Measurements from ENCODE around the gene GET4.

DNA sequence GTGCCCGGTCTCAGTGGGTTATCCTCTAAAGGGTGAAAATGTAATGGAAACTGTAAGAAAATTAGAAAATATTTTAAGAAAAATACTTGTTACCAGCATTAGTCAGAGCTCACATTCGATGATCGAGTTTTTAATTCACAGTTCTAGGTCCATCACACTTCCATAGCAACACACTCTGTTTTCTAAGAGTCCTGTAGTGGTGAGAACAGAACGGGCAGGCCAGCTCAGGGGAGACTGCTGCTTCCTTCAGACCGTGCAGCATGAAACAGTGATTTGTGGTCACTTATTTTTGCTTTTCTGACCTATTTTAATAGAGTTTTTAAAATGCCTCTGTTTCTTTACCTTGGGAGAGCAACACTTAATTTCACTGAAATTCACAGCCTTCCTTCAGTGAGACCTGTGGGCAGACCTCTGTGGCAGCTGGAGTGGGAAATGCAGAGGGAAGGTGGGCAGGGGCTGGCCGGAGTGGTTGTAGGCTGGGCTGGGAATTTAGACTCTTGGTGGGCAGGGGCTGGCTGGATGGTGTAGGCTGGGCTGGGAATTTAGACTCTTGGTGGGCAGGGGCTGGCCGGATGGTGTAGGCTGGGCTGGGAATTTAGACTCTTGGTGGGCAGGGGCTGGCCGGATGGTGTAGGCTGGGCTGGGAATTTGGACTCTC, 42.6 kb upstream of the GET4 start:
- TF ChIP-seq, protein P1, sequence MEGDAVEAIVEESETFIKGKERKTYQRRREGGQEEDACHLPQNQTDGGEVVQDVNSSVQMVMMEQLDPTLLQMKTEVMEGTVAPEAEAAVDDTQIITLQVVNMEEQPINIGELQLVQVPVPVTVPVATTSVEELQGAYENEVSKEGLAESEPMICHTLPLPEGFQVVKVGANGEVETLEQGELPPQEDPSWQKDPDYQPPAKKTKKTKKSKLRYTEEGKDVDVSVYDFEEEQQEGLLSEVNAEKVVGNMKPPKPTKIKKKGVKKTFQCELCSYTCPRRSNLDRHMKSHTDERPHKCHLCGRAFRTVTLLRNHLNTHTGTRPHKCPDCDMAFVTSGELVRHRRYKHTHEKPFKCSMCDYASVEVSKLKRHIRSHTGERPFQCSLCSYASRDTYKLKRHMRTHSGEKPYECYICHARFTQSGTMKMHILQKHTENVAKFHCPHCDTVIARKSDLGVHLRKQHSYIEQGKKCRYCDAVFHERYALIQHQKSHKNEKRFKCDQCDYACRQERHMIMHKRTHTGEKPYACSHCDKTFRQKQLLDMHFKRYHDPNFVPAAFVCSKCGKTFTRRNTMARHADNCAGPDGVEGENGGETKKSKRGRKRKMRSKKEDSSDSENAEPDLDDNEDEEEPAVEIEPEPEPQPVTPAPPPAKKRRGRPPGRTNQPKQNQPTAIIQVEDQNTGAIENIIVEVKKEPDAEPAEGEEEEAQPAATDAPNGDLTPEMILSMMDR (IDR thresholded peaks at IDR 0.05): no peak
- TF ChIP-seq POLR2A (IDR thresholded peaks at IDR 0.05): no peak
